PC-3 (cell line): ENCODE data around the gene ORAI2.
"Not testable (repeated sequence)": the region's sequence is repeated elsewhere in the genome, so short reads cannot be mapped to it uniquely, and the experiment has no call there.

Source experiments
- EZH2phosphoT487 ChIP-seq: fragments of 300-600 bp; sonication (generic); IDR thresholded peaks from 2 replicates; pipeline ENCODE4 v1.6.1; 2018; ENCODE audit warnings: mild to moderate bottlenecking, antibody characterized with exemption, low read length, borderline replicate concordance
- TF ChIP-seq, protein P1 (sequence below): fragments of 300-600 bp; sonication (generic); conservative IDR thresholded peaks from 2 replicates; pipeline ENCODE4 v1.5.1; 2017; ENCODE audit warnings: antibody characterized with exemption, low read depth, mild to moderate bottlenecking, low read length

DNA sequence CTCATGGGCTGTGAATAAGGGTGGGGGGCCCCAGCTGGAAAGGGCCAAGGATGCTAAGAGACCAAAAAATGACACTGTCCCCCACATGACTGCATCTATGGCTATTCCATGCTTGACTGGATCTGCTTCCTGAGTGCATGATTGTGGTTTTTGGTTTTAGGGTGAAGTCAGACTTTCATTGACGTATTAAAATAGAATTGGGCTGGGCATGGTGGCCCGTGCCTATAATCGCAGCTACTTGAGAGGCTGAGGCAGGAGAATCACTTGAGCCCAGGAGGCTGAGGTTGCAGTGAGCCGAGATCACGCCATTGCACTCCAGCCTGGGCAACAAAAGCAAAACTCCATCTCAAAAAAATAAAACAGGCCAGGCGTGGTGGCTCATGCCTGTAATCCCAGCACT, 24.8 kb upstream of the ORAI2 start:
- TF ChIP-seq, protein P1, sequence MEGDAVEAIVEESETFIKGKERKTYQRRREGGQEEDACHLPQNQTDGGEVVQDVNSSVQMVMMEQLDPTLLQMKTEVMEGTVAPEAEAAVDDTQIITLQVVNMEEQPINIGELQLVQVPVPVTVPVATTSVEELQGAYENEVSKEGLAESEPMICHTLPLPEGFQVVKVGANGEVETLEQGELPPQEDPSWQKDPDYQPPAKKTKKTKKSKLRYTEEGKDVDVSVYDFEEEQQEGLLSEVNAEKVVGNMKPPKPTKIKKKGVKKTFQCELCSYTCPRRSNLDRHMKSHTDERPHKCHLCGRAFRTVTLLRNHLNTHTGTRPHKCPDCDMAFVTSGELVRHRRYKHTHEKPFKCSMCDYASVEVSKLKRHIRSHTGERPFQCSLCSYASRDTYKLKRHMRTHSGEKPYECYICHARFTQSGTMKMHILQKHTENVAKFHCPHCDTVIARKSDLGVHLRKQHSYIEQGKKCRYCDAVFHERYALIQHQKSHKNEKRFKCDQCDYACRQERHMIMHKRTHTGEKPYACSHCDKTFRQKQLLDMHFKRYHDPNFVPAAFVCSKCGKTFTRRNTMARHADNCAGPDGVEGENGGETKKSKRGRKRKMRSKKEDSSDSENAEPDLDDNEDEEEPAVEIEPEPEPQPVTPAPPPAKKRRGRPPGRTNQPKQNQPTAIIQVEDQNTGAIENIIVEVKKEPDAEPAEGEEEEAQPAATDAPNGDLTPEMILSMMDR: not testable (repeated sequence)
- not testable (repeated sequence) for TF ChIP-seq EZH2phosphoT487
